Thoracic aorta (tissue), 2 donors: ENCODE data around the gene SPSB3. TPM values are rescaled to one million over a fixed set of nuclear protein-coding genes. Genes with fewer than 3 reads are reported as not detected.

ENCODE experiments used
- ATAC-seq: fragments of 150-250 bp; one replicate; pipeline ENCODE4 v1.8.0; 2017; ENCODE audit warnings: low read depth; ENCODE audit not compliant: insufficient number of reproducible peaks, low FRiP score
- DNase-seq: peaks from one replicate; pipeline ENCODE4 v3.0.0-alpha.2; 2020; ENCODE audit warnings: low spot score
- H3K27ac ChIP-seq, 2 donors: fragments of 200-600 bp; sonication (generic); 1 replicate in 1 of 2; 2 replicates in 1 of 2; pipeline ENCODE4 v1.5.1; 2016; ENCODE audit warnings: mild to moderate bottlenecking in 2 of 2, moderate library complexity in 2 of 2
- H3K27me3 ChIP-seq: fragments of 200-600 bp; sonication (generic); replicated peaks from 2 replicates; pipeline ENCODE4 v1.6.0; 2016; ENCODE audit warnings: mild to moderate bottlenecking; ENCODE audit not compliant: insufficient read depth
- H3K36me3 ChIP-seq: fragments of 200-600 bp; sonication (generic); one replicate; pipeline ENCODE4 v1.5.1; 2016
- H3K4me1 ChIP-seq, 2 donors: fragments of 200-600 bp; sonication (generic); 1 replicate in 1 of 2; 2 replicates in 1 of 2; pipeline versions ENCODE4 v1.5.1 to v1.6.0; 2016; ENCODE audit warnings: low read depth in 2 of 2, mild to moderate bottlenecking in 1 of 2; ENCODE audit not compliant: control insufficient read depth in 1 of 2
- H3K4me3 ChIP-seq: fragments of 200-600 bp; sonication (generic); 2 replicates; pipeline ENCODE4 v1.5.1; 2016; ENCODE audit warnings: mild to moderate bottlenecking
- H3K9me3 ChIP-seq: fragments of 200-600 bp; sonication (generic); 2 replicates; pipeline ENCODE4 v1.5.1; 2016
- total RNA-seq, 2 donors: library from RNA; depleted of rRNA; stranded (reverse); fragments of >200 nt; gene quantifications; one replicate each; pipeline versions ENCODE4 v1.1.0 to v1.2.3, GENCODE V29; 2016
- TF ChIP-seq, protein P1 (sequence below): fragments of 200-600 bp; sonication (generic); IDR thresholded peaks from one replicate; pipeline ENCODE4 v1.5.1; 2019; ENCODE audit warnings: antibody characterized with exemption

The SPSB3 gene
- total RNA-seq, 2 donors from 2014 or later: 60.9 to 79.3 TPM

DNA sequence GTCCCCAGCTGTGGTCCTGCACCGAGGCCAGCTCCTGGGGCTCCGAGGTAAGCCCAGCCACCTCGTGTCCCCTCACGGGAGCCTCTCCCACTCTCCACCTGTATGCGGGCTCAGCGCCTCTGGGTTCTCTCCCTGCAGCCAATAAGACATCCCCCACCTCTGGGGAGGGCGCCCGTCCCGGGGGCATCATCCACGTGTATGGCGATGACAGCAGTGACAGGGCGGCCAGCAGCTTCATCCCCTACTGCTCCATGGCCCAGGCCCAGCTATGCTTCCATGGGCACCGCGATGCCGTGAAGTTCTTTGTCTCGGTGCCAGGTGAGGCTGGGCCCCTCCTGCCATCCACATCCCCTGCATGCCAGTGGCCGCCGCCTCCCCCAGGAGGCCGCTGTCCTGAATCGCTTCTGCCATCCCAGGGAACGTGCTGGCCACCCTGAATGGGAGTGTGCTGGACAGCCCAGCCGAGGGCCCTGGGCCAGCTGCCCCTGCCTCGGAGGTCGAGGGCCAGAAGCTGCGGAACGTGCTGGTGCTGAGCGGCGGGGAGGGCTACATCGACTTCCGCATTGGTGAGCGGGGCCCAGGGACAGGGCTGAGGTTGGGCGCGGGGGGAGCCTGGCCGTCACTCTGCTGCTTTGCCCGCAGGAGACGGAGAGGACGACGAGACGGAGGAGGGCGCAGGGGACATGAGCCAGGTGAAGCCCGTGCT, 14.2 kb downstream of the SPSB3 start:
- no peak overlapping the region for H3K27ac ChIP-seq
- peaks cover 42% of the 10 kb centered on the region for H3K36me3 ChIP-seq

DNA sequence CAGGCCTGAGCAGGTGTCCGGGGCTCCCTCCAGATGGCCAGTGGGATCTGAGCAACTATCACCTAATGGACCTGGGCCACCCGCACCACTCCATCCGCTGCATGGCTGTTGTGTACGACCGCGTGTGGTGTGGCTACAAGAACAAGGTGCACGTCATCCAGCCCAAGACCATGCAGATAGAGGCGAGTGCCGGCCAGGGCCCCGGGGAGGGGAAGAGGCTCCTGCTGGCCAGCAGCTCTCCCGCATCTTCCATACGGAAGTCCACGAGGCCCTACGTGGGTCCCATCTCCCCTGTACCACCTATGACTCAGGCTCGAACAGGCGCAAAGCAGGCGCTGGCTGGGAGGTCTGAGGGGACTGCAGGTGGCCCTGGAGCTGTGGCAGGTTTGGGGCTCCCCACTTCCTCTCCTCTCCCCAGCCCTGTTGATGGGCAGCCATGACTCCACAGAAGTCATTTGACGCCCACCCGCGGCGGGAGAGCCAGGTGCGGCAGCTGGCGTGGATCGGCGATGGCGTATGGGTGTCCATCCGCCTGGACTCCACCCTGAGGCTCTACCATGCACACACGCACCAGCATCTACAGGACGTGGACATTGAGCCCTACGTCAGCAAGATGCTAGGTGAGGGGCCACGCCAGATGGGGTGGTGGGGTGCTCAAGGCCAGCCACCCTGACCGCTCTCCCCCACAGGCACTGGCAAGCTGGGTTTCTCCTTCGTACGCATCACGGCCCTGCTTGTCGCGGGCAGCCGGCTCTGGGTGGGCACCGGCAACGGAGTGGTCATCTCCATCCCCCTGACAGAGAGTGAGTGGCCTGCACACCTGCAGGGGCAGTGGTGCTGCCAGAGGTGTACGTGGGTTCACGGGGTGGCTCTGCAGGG, 15.0 kb downstream of the SPSB3 start:
- TF ChIP-seq, protein P1, sequence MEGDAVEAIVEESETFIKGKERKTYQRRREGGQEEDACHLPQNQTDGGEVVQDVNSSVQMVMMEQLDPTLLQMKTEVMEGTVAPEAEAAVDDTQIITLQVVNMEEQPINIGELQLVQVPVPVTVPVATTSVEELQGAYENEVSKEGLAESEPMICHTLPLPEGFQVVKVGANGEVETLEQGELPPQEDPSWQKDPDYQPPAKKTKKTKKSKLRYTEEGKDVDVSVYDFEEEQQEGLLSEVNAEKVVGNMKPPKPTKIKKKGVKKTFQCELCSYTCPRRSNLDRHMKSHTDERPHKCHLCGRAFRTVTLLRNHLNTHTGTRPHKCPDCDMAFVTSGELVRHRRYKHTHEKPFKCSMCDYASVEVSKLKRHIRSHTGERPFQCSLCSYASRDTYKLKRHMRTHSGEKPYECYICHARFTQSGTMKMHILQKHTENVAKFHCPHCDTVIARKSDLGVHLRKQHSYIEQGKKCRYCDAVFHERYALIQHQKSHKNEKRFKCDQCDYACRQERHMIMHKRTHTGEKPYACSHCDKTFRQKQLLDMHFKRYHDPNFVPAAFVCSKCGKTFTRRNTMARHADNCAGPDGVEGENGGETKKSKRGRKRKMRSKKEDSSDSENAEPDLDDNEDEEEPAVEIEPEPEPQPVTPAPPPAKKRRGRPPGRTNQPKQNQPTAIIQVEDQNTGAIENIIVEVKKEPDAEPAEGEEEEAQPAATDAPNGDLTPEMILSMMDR: no peak
- Histone ChIP-seq H3K4me1 (peaks cover 4 to 25% of the 10 kb centered on the region in 2 donors), H3K36me3 (peaks cover 51% of the 10 kb centered on the region), H3K27me3 (no peaks in the 10 kb centered on the region), H3K4me3 (no peak overlapping the region), H3K27ac (no peak overlapping the region), H3K9me3 (no peaks in the 10 kb centered on the region)
- no peak for DNase-seq
- no peak for ATAC-seq

More for the DNA sequence above, 14.2 kb downstream of the SPSB3 start:
- TF ChIP-seq, protein P1: no peak
- Histone ChIP-seq H3K4me1 (peaks cover 4 to 25% of the 10 kb centered on the region in 2 donors), H3K9me3 (no peaks in the 10 kb centered on the region), H3K27me3 (no peaks in the 10 kb centered on the region), H3K4me3 (no peak overlapping the region)
- no peak for ATAC-seq
- no peak for DNase-seq

DNA sequence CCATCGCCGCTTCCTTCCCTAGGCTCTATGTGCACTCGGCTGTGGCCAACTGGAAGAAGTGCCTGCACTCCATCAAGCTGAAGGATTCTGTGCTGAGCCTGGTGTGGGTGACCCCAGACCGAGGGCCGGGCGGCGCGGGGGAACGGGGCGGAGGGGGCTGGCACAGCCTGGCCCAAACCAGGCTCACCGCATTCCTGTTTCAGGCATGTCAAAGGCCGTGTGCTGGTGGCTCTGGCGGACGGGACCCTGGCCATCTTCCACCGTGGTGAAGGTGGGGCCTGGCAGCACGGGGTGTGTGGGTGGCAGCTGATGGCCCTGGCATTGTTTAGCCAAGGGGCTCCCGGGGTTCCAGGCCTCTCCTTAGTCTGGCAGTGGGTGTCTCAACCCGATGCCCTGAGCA, 15.7 kb downstream of the SPSB3 start:
- H3K4me1 ChIP-seq: peaks cover 0 to 18% of the 10 kb centered on the region in 2 donors
- H3K27ac ChIP-seq: no peak overlapping the region
- no peak for ATAC-seq
- DNase-seq: no peak
- peaks cover 53% of the 10 kb centered on the region for H3K36me3 ChIP-seq
- no peak overlapping the region for H3K4me3 ChIP-seq
- TF ChIP-seq, protein P1: no peak
- no peaks in the 10 kb centered on the region for H3K27me3 ChIP-seq
- no peaks in the 10 kb centered on the region for H3K9me3 ChIP-seq

DNA sequence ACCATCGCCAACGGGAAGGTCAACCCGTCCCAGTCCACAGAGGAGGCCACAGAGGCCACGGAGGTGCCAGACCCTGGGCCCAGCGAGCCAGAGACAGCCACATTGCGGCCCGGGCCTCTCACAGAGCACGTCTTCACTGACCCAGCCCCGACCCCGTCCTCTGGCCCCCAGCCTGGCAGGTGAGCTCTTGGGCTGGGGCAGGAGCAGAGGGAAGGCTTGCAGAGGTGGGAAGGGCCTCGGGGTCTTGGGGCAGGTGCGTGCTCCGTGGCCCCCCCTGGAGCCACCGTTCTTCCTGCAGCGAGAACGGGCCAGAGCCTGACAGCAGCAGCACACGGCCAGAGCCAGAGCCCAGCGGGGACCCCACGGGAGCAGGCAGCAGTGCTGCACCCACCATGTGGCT, 16.1 kb downstream of the SPSB3 start:
- H3K36me3 ChIP-seq: peaks cover 54% of the 10 kb centered on the region
- H3K27me3 ChIP-seq: no peaks in the 10 kb centered on the region
- H3K4me1 ChIP-seq: peaks cover 0 to 18% of the 10 kb centered on the region in 2 donors
- ATAC-seq (no peak), DNase-seq (no peak)
- H3K9me3 ChIP-seq: no peaks in the 10 kb centered on the region
- no peak overlapping the region for H3K27ac ChIP-seq
- TF ChIP-seq, protein P1: no peak
- H3K4me3 ChIP-seq: no peak overlapping the region

DNA sequence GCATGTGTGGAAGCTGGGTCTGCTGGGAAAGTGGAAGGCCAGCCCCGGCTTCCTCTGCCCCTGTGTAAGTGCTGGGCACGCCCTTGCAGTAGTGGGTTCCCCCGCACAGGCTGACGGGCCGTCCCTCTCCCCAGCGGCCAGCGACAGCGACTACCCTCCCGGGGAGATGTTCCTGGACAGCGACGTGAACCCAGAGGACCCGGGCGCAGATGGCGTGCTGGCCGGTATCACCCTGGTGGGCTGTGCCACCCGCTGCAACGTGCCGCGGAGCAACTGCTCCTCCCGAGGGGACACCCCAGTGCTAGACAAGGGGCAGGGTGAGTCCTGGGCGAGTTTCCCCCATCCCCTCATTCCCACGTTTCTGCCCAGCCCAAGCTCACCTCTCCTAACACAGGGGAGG, 16.5 kb downstream of the SPSB3 start:
- no peak overlapping the region for H3K27ac ChIP-seq
- DNase-seq (no peak), ATAC-seq (no peak)
- no peaks in the 10 kb centered on the region for H3K27me3 ChIP-seq
- H3K9me3 ChIP-seq: no peaks in the 10 kb centered on the region
- H3K36me3 ChIP-seq: peaks cover 58% of the 10 kb centered on the region
- peaks cover 0 to 18% of the 10 kb centered on the region in 2 donors for H3K4me1 ChIP-seq
- no peak overlapping the region for H3K4me3 ChIP-seq
- TF ChIP-seq, protein P1: no peak
